B cell (primary cell): ENCODE results near the gene TMEM143. TPM values are rescaled to one million over a fixed set of nuclear protein-coding genes. Genes with fewer than 3 reads are reported as not detected.

Experiments
- ATAC-seq: fragments of 200-7000 bp; cut with Tn5 transposase; one replicate; pipeline ENCODE4 v1.10.0; 2021; ENCODE audit warnings: low read depth, mild to moderate bottlenecking, moderate number of reproducible peaks, moderate library complexity
- CTCF ChIA-PET: fragments of 350-600 bp; sonication (Branson Sonifier 250); formaldehyde crosslinking; loops from one replicate; lab custom pipeline; 2021; ENCODE audit warnings: antibody characterized with exemption, inconsistent platforms; lab: Charles Lee
- POLR2A ChIA-PET: fragments of 350-600 bp; sonication (Branson Sonifier 250); formaldehyde crosslinking; loops from one replicate; lab custom pipeline; 2021; ENCODE audit warnings: antibody characterized with exemption; lab: Charles Lee
- DNase-seq: peaks from one replicate; pipeline ENCODE4 v3.0.0; 2013
- H2AFZ ChIP-seq: 2 replicates; pipeline ENCODE4 v1.6.1; 2012; ENCODE audit warnings: mild to moderate bottlenecking, low read depth, low read length; ENCODE audit not compliant: insufficient read depth, poor library complexity, severe bottlenecking
- H3K27ac ChIP-seq, 2 donors: 1 replicate in 1 of 2; 2 replicates in 1 of 2; pipeline ENCODE4 v1.5.1; 2012 to 2013; ENCODE audit warnings: low read length in 2 of 2, mild to moderate bottlenecking in 2 of 2, moderate library complexity in 1 of 2
- H3K27me3 ChIP-seq, 4 experiments: fragments of 200-600 bp in 1 of 4; sonication (generic) in 1 of 4; replicated peaks in 1 of 4; 1 replicate in 2 of 4; 2 replicates in 2 of 4; pipeline versions ENCODE4 v1.6.1 to v1.7.0; 2013 to 2016; ENCODE audit warnings: low read length in 3 of 4, mild to moderate bottlenecking in 2 of 4, mixed read lengths in 1 of 4, moderate library complexity in 1 of 4; ENCODE audit not compliant: insufficient read depth in 4 of 4, control insufficient read depth in 3 of 4; ENCODE audit errors: control extremely low read depth in 1 of 4
- H3K36me3 ChIP-seq, 2 experiments: replicated peaks in 1 of 2; 1 replicate in 1 of 2; 2 replicates in 1 of 2; pipeline versions ENCODE4 v1.6.1 to v1.7.1; 2013; ENCODE audit warnings: low read length in 1 of 2; ENCODE audit not compliant: insufficient read depth in 2 of 2, control insufficient read depth in 1 of 2; ENCODE audit errors: control extremely low read depth in 1 of 2, extremely low read depth in 1 of 2
- H3K4me1 ChIP-seq, 2 donors: fragments of 200-600 bp in 1 of 2; sonication (generic) in 1 of 2; 1 replicate in 1 of 2; 2 replicates in 1 of 2; pipeline versions ENCODE4 v1.5.1 to v1.6.1; 2013 to 2017; ENCODE audit warnings: low read length in 2 of 2; ENCODE audit not compliant: control insufficient read depth in 2 of 2, insufficient read depth in 2 of 2
- H3K4me2 ChIP-seq: replicated peaks from 2 replicates; pipeline ENCODE3; 2012; ENCODE audit warnings: mild to moderate bottlenecking, low read depth, low read length; ENCODE audit not compliant: poor library complexity, severe bottlenecking
- H3K4me3 ChIP-seq, 5 experiments: fragments of 200-600 bp in 1 of 5; sonication (generic) in 1 of 5; 1 replicate in 3 of 5; 2 replicates in 2 of 5; pipeline versions ENCODE4 v1.5.1 to v1.7.0; 2011 to 2016; ENCODE audit warnings: low read length in 4 of 5, mild to moderate bottlenecking in 4 of 5, low read depth in 2 of 5, control low read depth in 1 of 5, moderate library complexity in 1 of 5; ENCODE audit not compliant: insufficient read depth in 1 of 5; ENCODE audit errors: control extremely low read depth in 1 of 5, extremely low read depth in 1 of 5
- H3K79me2 ChIP-seq: fragments of 200-600 bp; sonication (generic); one replicate; pipeline ENCODE4 v1.6.0; 2016; ENCODE audit warnings: low read length; ENCODE audit not compliant: control insufficient read depth, insufficient read depth
- H3K9ac ChIP-seq: fragments of 200-600 bp; sonication (generic); 2 replicates; pipeline ENCODE4 v1.6.1; 2017; ENCODE audit warnings: mild to moderate bottlenecking, low read length, moderate library complexity
- H3K9me3 ChIP-seq, 3 donors: one replicate each; pipeline versions ENCODE4 v1.6.1 to v1.7.1; 2013; ENCODE audit warnings: low read length in 2 of 3; ENCODE audit not compliant: control insufficient read depth in 2 of 3, insufficient read depth in 1 of 3; ENCODE audit errors: control extremely low read depth in 1 of 3
- H4K20me1 ChIP-seq: 2 replicates; pipeline ENCODE4 v1.6.0; 2012; ENCODE audit warnings: mild to moderate bottlenecking, low read length; ENCODE audit not compliant: insufficient read depth, control insufficient read depth, poor library complexity, severe bottlenecking
- H3K27ac Mint-ChIP-seq: one replicate; pipeline ENCODE4 v1.8.0; 2021; ENCODE audit warnings: mixed read lengths
- H3K27me3 Mint-ChIP-seq: one replicate; pipeline ENCODE4 v1.8.0; 2021; ENCODE audit warnings: mixed read lengths
- H3K4me1 Mint-ChIP-seq: one replicate; pipeline ENCODE4 v1.8.0; 2021; ENCODE audit warnings: mixed read lengths
- H3K4me3 Mint-ChIP-seq: one replicate; pipeline ENCODE4 v1.8.0; 2021; ENCODE audit warnings: mixed read lengths
- H3K9me3 Mint-ChIP-seq: one replicate; pipeline ENCODE4 v1.8.0; 2022; ENCODE audit warnings: mixed read lengths; ENCODE audit not compliant: insufficient read depth
- EZH2 ChIP-seq: IDR thresholded peaks from 2 replicates; pipeline ENCODE4 v1.6.1; 2012; ENCODE audit warnings: borderline replicate concordance, low read depth, mild to moderate bottlenecking, moderate library complexity, low read length; ENCODE audit not compliant: insufficient read depth, poor library complexity, severe bottlenecking
- WGBS: methylation state at CpG from one replicate; pipeline ENCODE4 v1.1.5; 2013; ENCODE audit warnings: missing lambda C conversion rate; ENCODE audit not compliant: insufficient coverage; 5-methylcytosine and 5-hydroxymethylcytosine counted together
- intact Hi-C: fragments of 100-400 bp; cut with micrococcal nuclease; formaldehyde crosslinking; loops from one replicate; pipeline ENCODE4 v1.10.0; 2022
- polyA plus RNA-seq: library from polyadenylated mRNA; depleted of rRNA; stranded (reverse); fragments of >200 nt; gene quantifications from 2 replicates; pipeline ENCODE4 v1.2.3, GENCODE V29; 2012
- total RNA-seq, 2 donors: library from RNA; stranded (reverse); fragments of 120-200 nt in 1 of 2; gene quantifications; 1 replicate in 1 of 2; 2 replicates in 1 of 2; pipeline versions ENCODE4 v1.2.3 to v1.2.4, GENCODE V29; 2013 to 2022
- TF ChIP-seq, protein P1 (sequence below): fragments of 200-600 bp; IDR thresholded peaks from one replicate; pipeline ENCODE4 v1.8.0; 2022; ENCODE audit warnings: antibody characterized with exemption, mild to moderate bottlenecking

TMEM143 gene
- total and polyA plus RNA-seq, 2 donors (not counting 1 experiment from before 2014, with no cell fraction given) = 30.0 to 34.3 TPM

DNA sequence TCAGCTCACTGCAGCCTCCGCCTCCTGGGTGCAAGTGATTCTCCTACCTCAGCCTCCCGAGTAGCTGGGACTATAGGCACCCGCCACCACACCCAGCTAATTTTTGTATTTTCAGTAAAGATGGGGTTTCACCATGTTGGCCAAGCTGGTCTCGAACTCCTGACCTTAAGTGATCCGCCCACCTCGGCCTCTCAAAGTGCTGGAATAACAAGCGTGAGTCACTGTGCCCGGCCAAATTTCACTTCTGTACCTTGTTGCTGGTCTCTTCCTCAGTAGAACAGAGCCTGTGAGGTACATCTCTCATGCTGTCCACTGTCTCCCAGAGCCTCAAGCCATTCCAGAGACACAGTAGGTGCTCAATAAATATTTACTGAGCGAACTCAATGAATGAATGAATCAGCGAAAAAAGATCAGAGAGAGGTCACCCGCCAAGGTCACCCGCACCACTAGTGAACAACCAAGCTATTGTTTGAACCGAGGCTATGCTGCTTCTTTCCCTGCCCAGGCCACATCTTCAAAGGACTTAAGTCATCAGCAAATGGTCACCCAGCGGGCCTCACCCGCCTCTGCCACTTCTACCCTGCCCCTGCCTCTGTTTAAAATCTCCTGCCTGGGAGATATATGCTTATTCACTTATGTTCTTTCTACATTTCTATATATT lies 9.3 kb downstream of the TMEM143 start:
- Mint-ChIP-seq H3K27me3 (no peaks in the 10 kb centered on the region), H3K4me1 (peaks cover 3% of the 10 kb centered on the region), H3K9me3 (no peaks in the 10 kb centered on the region), H3K27ac (no peak overlapping the region), H3K4me3 (no peak overlapping the region)
- POLR2A ChIA-PET = interaction anchor here (0.7 kb wide), 1 partner anchor 20 kb away, joined by 4 read pairs; no protein-coding TSS in a partner anchor
- CTCF ChIA-PET = no interaction called here
- H3K9ac ChIP-seq = no peak overlapping the region
- 96% methylated on average over 12 of the region's 15 CpGs for WGBS
- H3K4me1 ChIP-seq = peaks cover 0 to 5% of the 10 kb centered on the region in 2 donors
- no peak overlapping the region for H3K4me3 ChIP-seq
- ATAC-seq = no peak
- no peak overlapping the region for H3K4me2 ChIP-seq
- H3K79me2 ChIP-seq = peaks cover 4% of the 10 kb centered on the region
- no peaks in the 10 kb centered on the region for H3K9me3 ChIP-seq
- DNase-seq = no peak
- no peaks in the 10 kb centered on the region for H3K36me3 ChIP-seq
- intact Hi-C loops = no loop called here
- TF ChIP-seq EZH2 = no peak
- TF ChIP-seq, protein P1, sequence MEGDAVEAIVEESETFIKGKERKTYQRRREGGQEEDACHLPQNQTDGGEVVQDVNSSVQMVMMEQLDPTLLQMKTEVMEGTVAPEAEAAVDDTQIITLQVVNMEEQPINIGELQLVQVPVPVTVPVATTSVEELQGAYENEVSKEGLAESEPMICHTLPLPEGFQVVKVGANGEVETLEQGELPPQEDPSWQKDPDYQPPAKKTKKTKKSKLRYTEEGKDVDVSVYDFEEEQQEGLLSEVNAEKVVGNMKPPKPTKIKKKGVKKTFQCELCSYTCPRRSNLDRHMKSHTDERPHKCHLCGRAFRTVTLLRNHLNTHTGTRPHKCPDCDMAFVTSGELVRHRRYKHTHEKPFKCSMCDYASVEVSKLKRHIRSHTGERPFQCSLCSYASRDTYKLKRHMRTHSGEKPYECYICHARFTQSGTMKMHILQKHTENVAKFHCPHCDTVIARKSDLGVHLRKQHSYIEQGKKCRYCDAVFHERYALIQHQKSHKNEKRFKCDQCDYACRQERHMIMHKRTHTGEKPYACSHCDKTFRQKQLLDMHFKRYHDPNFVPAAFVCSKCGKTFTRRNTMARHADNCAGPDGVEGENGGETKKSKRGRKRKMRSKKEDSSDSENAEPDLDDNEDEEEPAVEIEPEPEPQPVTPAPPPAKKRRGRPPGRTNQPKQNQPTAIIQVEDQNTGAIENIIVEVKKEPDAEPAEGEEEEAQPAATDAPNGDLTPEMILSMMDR = no peak
- H2AFZ ChIP-seq = no peak overlapping the region
- no peak overlapping the region for H3K27ac ChIP-seq
- no peaks in the 10 kb centered on the region for H3K27me3 ChIP-seq
- H4K20me1 ChIP-seq = no peaks in the 10 kb centered on the region

DNA sequence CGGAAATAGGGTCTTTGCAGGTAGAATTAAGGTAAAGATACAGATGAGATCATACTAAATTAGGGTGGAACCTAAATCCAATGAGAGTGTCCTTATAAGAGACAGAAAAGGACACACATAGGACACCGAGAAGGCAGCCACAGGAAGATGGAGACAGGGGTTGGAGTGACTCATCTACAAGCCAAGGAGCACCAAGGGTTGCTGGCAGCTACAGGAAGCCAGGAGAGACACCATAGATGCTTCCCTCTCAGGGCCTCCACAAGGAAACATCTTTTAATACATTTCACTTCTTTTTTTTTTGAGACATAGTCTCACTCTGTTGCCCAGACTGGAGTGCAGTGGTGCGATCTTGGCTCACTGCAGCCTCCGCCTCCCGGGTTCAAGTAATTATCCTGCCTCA lies 10.1 kb downstream of the TMEM143 start:
- Mint-ChIP-seq H3K4me1 (peaks cover 3% of the 10 kb centered on the region), H3K4me3 (no peak overlapping the region), H3K27ac (no peak overlapping the region), H3K9me3 (no peaks in the 10 kb centered on the region), H3K27me3 (no peaks in the 10 kb centered on the region)
- no peak overlapping the region for H2AFZ ChIP-seq
- H3K79me2 ChIP-seq = peaks cover 4% of the 10 kb centered on the region
- no peaks in the 10 kb centered on the region for H3K36me3 ChIP-seq
- H3K9me3 ChIP-seq = no peaks in the 10 kb centered on the region
- 100% methylated on average over 4 of the region's 5 CpGs for WGBS
- no peaks in the 10 kb centered on the region for H3K27me3 ChIP-seq
- no peak for TF ChIP-seq EZH2
- no peak overlapping the region for H3K4me2 ChIP-seq
- ATAC-seq = no peak
- intact Hi-C loops = no loop called here
- H3K4me3 ChIP-seq = no peak overlapping the region
- POLR2A ChIA-PET = interaction anchor here (0.7 kb wide), 1 partner anchor 20 kb away, joined by 4 read pairs; no protein-coding TSS in a partner anchor
- DNase-seq = no peak
- CTCF ChIA-PET = no interaction called here
- peaks cover 0 to 5% of the 10 kb centered on the region in 2 donors for H3K4me1 ChIP-seq
- no peaks in the 10 kb centered on the region for H4K20me1 ChIP-seq
- no peak overlapping the region for H3K27ac ChIP-seq
- no peak overlapping the region for H3K9ac ChIP-seq
